ENCODE results near the gene TSPAN13.

The TSPAN13 gene

GRCh38 chr7:16801579-16801978 is 48.0 kb downstream of the TSPAN13 start:
- H3K4me1 Mint-ChIP-seq (ENCODE audit: low read depth), result no peaks in the 10 kb centered on the region
- no peaks in the 10 kb centered on the region for H3K9me3 Mint-ChIP-seq
- H3K27me3 Mint-ChIP-seq (ENCODE audit: low read depth), result peaks cover 6% of the 10 kb centered on the region
- no peak overlapping the region for H3K4me3 Mint-ChIP-seq
- no peak overlapping the region for H3K27ac Mint-ChIP-seq
- no peaks in the 10 kb centered on the region for H3K36me3 Mint-ChIP-seq (ENCODE audit: low read depth)
- DNase-seq (ENCODE audit: low spot score), result no peak

GRCh38 chr7:16803125-16803524 is 49.6 kb downstream of the TSPAN13 start:
- Mint-ChIP-seq H3K27me3 (ENCODE audit: low read depth) (peaks cover 5% of the 10 kb centered on the region), H3K9me3 (no peaks in the 10 kb centered on the region), H3K27ac (no peak overlapping the region), H3K36me3 (ENCODE audit: low read depth) (no peaks in the 10 kb centered on the region), H3K4me3 (no peak overlapping the region), H3K4me1 (ENCODE audit: low read depth) (no peaks in the 10 kb centered on the region)
- DNase-seq (ENCODE audit: low spot score), result no peak

GRCh38 chr7:16803881-16804673 is 50.5 kb downstream of the TSPAN13 start:
- DNase-seq (ENCODE audit: low spot score), result no peak
- no peaks in the 10 kb centered on the region for H3K9me3 Mint-ChIP-seq
- H3K27me3 Mint-ChIP-seq (ENCODE audit: low read depth), result peaks cover 5% of the 10 kb centered on the region
- H3K36me3 Mint-ChIP-seq (ENCODE audit: low read depth), result no peaks in the 10 kb centered on the region
- no peak overlapping the region for H3K27ac Mint-ChIP-seq
- H3K4me3 Mint-ChIP-seq, result no peak overlapping the region
- no peaks in the 10 kb centered on the region for H3K4me1 Mint-ChIP-seq (ENCODE audit: low read depth)

GRCh38 chr7:16804674-16805439 is 51.3 kb downstream of the TSPAN13 start, which contains the start of gene AGR2:
TSS of gene AGR2 (minus strand) at chr7:16804999. CDS start at chr7:16801796, 3,203 bp downstream.
- no peaks in the 10 kb centered on the region for H3K4me1 Mint-ChIP-seq (ENCODE audit: low read depth)
- H3K4me3 Mint-ChIP-seq, result no peak within 1 kb of the TSS
- no peaks in the 10 kb centered on the region for H3K9me3 Mint-ChIP-seq
- DNase-seq (ENCODE audit: low spot score), result no peak
- H3K36me3 Mint-ChIP-seq (ENCODE audit: low read depth), result no peaks in the 10 kb centered on the region
- no peak within 1 kb of the TSS for H3K27ac Mint-ChIP-seq
- H3K27me3 Mint-ChIP-seq (ENCODE audit: low read depth), result peaks cover 7% of the 10 kb centered on the region

- H3K9me3 Mint-ChIP-seq, result no peaks in the 10 kb centered on the region
- no peak overlapping the region for H3K4me3 Mint-ChIP-seq
- H3K36me3 Mint-ChIP-seq (ENCODE audit: low read depth), result no peaks in the 10 kb centered on the region
- no peak overlapping the region for H3K27ac Mint-ChIP-seq
- no peaks in the 10 kb centered on the region for H3K4me1 Mint-ChIP-seq (ENCODE audit: low read depth)
- no peak for DNase-seq (ENCODE audit: low spot score)
- H3K27me3 Mint-ChIP-seq (ENCODE audit: low read depth), result peaks cover 13% of the 10 kb centered on the region
Measured at GRCh38 chr7:16805441-16805840, 51.9 kb downstream of the TSPAN13 start.

- H3K4me3 Mint-ChIP-seq, result no peak overlapping the region
- H3K27ac Mint-ChIP-seq, result no peak overlapping the region
- no peaks in the 10 kb centered on the region for H3K4me1 Mint-ChIP-seq (ENCODE audit: low read depth)
- H3K9me3 Mint-ChIP-seq, result no peaks in the 10 kb centered on the region
- DNase-seq (ENCODE audit: low spot score), result no peak
- peaks cover 12% of the 10 kb centered on the region for H3K27me3 Mint-ChIP-seq (ENCODE audit: low read depth)
- H3K36me3 Mint-ChIP-seq (ENCODE audit: low read depth), result no peaks in the 10 kb centered on the region
Measured at GRCh38 chr7:16810112-16810511, 56.6 kb downstream of the TSPAN13 start.

GRCh38 chr7:16810573-16810972 is 57.0 kb downstream of the TSPAN13 start:
- Mint-ChIP-seq H3K4me3 (no peak overlapping the region), H3K4me1 (ENCODE audit: low read depth) (no peaks in the 10 kb centered on the region), H3K36me3 (ENCODE audit: low read depth) (no peaks in the 10 kb centered on the region), H3K9me3 (no peaks in the 10 kb centered on the region), H3K27me3 (ENCODE audit: low read depth) (peaks cover 12% of the 10 kb centered on the region), H3K27ac (no peak overlapping the region)
- no peak for DNase-seq (ENCODE audit: low spot score)

GRCh38 chr7:16811551-16811950 is 58.0 kb downstream of the TSPAN13 start:
- Mint-ChIP-seq H3K4me3 (no peak overlapping the region), H3K27ac (no peak overlapping the region), H3K27me3 (ENCODE audit: low read depth) (peaks cover 12% of the 10 kb centered on the region), H3K4me1 (ENCODE audit: low read depth) (no peaks in the 10 kb centered on the region), H3K36me3 (ENCODE audit: low read depth) (no peaks in the 10 kb centered on the region), H3K9me3 (no peaks in the 10 kb centered on the region)
- DNase-seq (ENCODE audit: low spot score), result no peak

GRCh38 chr7:16812542-16813231 is 59.1 kb downstream of the TSPAN13 start:
- Mint-ChIP-seq H3K9me3 (no peaks in the 10 kb centered on the region), H3K27me3 (ENCODE audit: low read depth) (peaks cover 12% of the 10 kb centered on the region), H3K27ac (no peak overlapping the region), H3K4me3 (no peak overlapping the region), H3K36me3 (ENCODE audit: low read depth) (no peaks in the 10 kb centered on the region), H3K4me1 (ENCODE audit: low read depth) (no peaks in the 10 kb centered on the region)
- DNase-seq (ENCODE audit: low spot score), result no peak

- H3K4me1 Mint-ChIP-seq (ENCODE audit: low read depth), result no peaks in the 10 kb centered on the region
- peaks cover 14% of the 10 kb centered on the region for H3K27me3 Mint-ChIP-seq (ENCODE audit: low read depth)
- H3K27ac Mint-ChIP-seq, result no peak overlapping the region
- no peaks in the 10 kb centered on the region for H3K9me3 Mint-ChIP-seq
- H3K4me3 Mint-ChIP-seq, result no peak overlapping the region
- DNase-seq (ENCODE audit: low spot score), result no peak
- no peaks in the 10 kb centered on the region for H3K36me3 Mint-ChIP-seq (ENCODE audit: low read depth)
Measured at GRCh38 chr7:16813232-16813616, 59.7 kb downstream of the TSPAN13 start.

- Mint-ChIP-seq H3K4me3 (no peak overlapping the region), H3K27ac (no peak overlapping the region), H3K4me1 (ENCODE audit: low read depth) (no peaks in the 10 kb centered on the region), H3K27me3 (ENCODE audit: low read depth) (peaks cover 11% of the 10 kb centered on the region), H3K9me3 (no peaks in the 10 kb centered on the region), H3K36me3 (ENCODE audit: low read depth) (no peaks in the 10 kb centered on the region)
- DNase-seq (ENCODE audit: low spot score), result no peak
Measured at GRCh38 chr7:16815001-16815400, 61.4 kb downstream of the TSPAN13 start.

- no peak for DNase-seq (ENCODE audit: low spot score)
- H3K4me1 Mint-ChIP-seq (ENCODE audit: low read depth), result no peaks in the 10 kb centered on the region
- no peak overlapping the region for H3K27ac Mint-ChIP-seq
- H3K9me3 Mint-ChIP-seq, result no peaks in the 10 kb centered on the region
- no peaks in the 10 kb centered on the region for H3K36me3 Mint-ChIP-seq (ENCODE audit: low read depth)
- H3K4me3 Mint-ChIP-seq, result no peak overlapping the region
- peaks cover 3% of the 10 kb centered on the region for H3K27me3 Mint-ChIP-seq (ENCODE audit: low read depth)
Measured at GRCh38 chr7:16816824-16817223, 63.3 kb downstream of the TSPAN13 start.

GRCh38 chr7:16817536-16817935 is 64.0 kb downstream of the TSPAN13 start:
- Mint-ChIP-seq H3K36me3 (ENCODE audit: low read depth) (no peaks in the 10 kb centered on the region), H3K9me3 (no peaks in the 10 kb centered on the region), H3K4me1 (ENCODE audit: low read depth) (no peaks in the 10 kb centered on the region), H3K27me3 (ENCODE audit: low read depth) (peaks cover 4% of the 10 kb centered on the region), H3K4me3 (no peak overlapping the region), H3K27ac (no peak overlapping the region)
- DNase-seq (ENCODE audit: low spot score), result no peak

GRCh38 chr7:16818732-16819131 is 65.2 kb downstream of the TSPAN13 start:
- Mint-ChIP-seq H3K36me3 (ENCODE audit: low read depth) (no peaks in the 10 kb centered on the region), H3K4me3 (no peak overlapping the region), H3K9me3 (no peaks in the 10 kb centered on the region), H3K4me1 (ENCODE audit: low read depth) (no peaks in the 10 kb centered on the region), H3K27me3 (ENCODE audit: low read depth) (peaks cover 5% of the 10 kb centered on the region), H3K27ac (no peak overlapping the region)
- no peak for DNase-seq (ENCODE audit: low spot score)
